Loucy (cell line): ENCODE results near the gene FOS.

Source experiments
- EZH2phosphoT487 ChIP-seq: fragments of 200-600 bp; IDR thresholded peaks from 2 replicates; pipeline ENCODE4 v1.6.1; 2018; ENCODE audit warnings: antibody characterized with exemption, mild to moderate bottlenecking, moderate library complexity, borderline replicate concordance
- TF ChIP-seq, protein P1 (sequence below): fragments of 200-600 bp; sonication (generic); conservative IDR thresholded peaks from 2 replicates; pipeline ENCODE4 v1.5.1; 2014; ENCODE audit warnings: mild to moderate bottlenecking, antibody characterized with exemption, low read length

- no peak for TF ChIP-seq EZH2phosphoT487
- TF ChIP-seq, protein P1, sequence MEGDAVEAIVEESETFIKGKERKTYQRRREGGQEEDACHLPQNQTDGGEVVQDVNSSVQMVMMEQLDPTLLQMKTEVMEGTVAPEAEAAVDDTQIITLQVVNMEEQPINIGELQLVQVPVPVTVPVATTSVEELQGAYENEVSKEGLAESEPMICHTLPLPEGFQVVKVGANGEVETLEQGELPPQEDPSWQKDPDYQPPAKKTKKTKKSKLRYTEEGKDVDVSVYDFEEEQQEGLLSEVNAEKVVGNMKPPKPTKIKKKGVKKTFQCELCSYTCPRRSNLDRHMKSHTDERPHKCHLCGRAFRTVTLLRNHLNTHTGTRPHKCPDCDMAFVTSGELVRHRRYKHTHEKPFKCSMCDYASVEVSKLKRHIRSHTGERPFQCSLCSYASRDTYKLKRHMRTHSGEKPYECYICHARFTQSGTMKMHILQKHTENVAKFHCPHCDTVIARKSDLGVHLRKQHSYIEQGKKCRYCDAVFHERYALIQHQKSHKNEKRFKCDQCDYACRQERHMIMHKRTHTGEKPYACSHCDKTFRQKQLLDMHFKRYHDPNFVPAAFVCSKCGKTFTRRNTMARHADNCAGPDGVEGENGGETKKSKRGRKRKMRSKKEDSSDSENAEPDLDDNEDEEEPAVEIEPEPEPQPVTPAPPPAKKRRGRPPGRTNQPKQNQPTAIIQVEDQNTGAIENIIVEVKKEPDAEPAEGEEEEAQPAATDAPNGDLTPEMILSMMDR: no peak
Measured at GRCh38 chr14:75323571-75323970, 44.9 kb downstream of the FOS start.
